Testis (tissue), 3 donors: ENCODE data around the gene INHBE. TPM values are rescaled to one million over a fixed set of nuclear protein-coding genes. Genes with fewer than 3 reads are reported as not detected.

Experiments
- DNase-seq: peaks from one replicate; pipeline ENCODE4 v3.0.0-alpha.2; 2019
- H3K27ac ChIP-seq, 2 donors: fragments of 200-600 bp; sonication (generic); one replicate each; pipeline ENCODE4 v1.5.1; 2019
- H3K27me3 ChIP-seq: fragments of 200-600 bp; sonication (generic); one replicate; pipeline ENCODE4 v1.5.1; 2019
- H3K36me3 ChIP-seq: fragments of 200-600 bp; sonication (generic); one replicate; pipeline ENCODE4 v1.5.1; 2017; ENCODE audit warnings: low read depth; ENCODE audit errors: missing control alignments
- H3K4me1 ChIP-seq: fragments of 200-600 bp; sonication (generic); one replicate; pipeline ENCODE4 v1.5.1; 2019
- H3K4me3 ChIP-seq, 2 donors: fragments of 200-600 bp; sonication (generic); one replicate each; pipeline ENCODE4 v1.5.1; 2017 to 2019
- H3K9me3 ChIP-seq: fragments of 200-600 bp; sonication (generic); one replicate; pipeline ENCODE4 v1.5.1; 2017
- CTCF ChIP-seq, 3 experiments: fragments of 450-650 bp in 2 of 3; fragments of 200-600 bp in 1 of 3; sonication (generic) in 1 of 3; IDR thresholded peaks; one replicate each; pipeline ENCODE4 v1.5.1; 2016 to 2019; ENCODE audit warnings: antibody characterized with exemption in 3 of 3, mild to moderate bottlenecking in 2 of 3, moderate library complexity in 1 of 3
- POLR2A ChIP-seq: fragments of 450-650 bp; IDR thresholded peaks from one replicate; pipeline ENCODE4 v1.6.1; 2017; ENCODE audit warnings: antibody characterized with exemption, mild to moderate bottlenecking, moderate library complexity
- WGBS, 2 donors: methylation state at CpG; one replicate each; pipeline ENCODE4 v1.1.5; 2018; 5-methylcytosine and 5-hydroxymethylcytosine counted together
- intact Hi-C: fragments of 100-400 bp; cut with DNase I; formaldehyde crosslinking; loops from one replicate; pipeline ENCODE4 v1.15.1; 2023; ENCODE audit warnings: low total_unique reads
- polyA plus RNA-seq: library from polyadenylated mRNA; stranded (reverse); fragments of 350-450 nt; fragmentation: Illumina TruSeq; extraction: RNeasy Lipid Tissue Mini Kit (QIAGEN cat#74804); gene quantifications from one replicate; pipeline ENCODE4 v1.2.3, GENCODE V29; 2014; ENCODE audit warnings: low read depth, low replicate concordance; ENCODE audit not compliant: insufficient read depth
- total RNA-seq, 2 donors: library from RNA; depleted of rRNA; stranded (reverse); fragments of >200 nt; gene quantifications; one replicate each; pipeline ENCODE4 v1.2.3, GENCODE V29; 2016

Gene INHBE
- total and polyA plus RNA-seq, 3 donors from 2014 or later = 0.12 to 0.25 (median 0.24) TPM

- intact Hi-C loops = no loop called here
- no peak overlapping the region for H3K27ac ChIP-seq
- H3K4me1 ChIP-seq = peaks cover 11% of the 10 kb centered on the region
- DNase-seq = no peak
- no peaks in the 10 kb centered on the region for H3K9me3 ChIP-seq
- no peaks in the 10 kb centered on the region for H3K36me3 ChIP-seq
- no peak overlapping the region for H3K4me3 ChIP-seq
- no peak for TF ChIP-seq POLR2A
- no peak for TF ChIP-seq CTCF (IDR thresholded peaks at IDR 0.05)
- WGBS, 2 donors = 80 to 91% methylated on average over 1 to 4 of the region's 4 CpGs
- no peaks in the 10 kb centered on the region for H3K27me3 ChIP-seq
These were observed 16.0 kb downstream of the INHBE start for GRCh38 chr12:57470970-57471656.

- Histone ChIP-seq H3K4me3 (no peak overlapping the region), H3K9me3 (no peaks in the 10 kb centered on the region), H3K36me3 (no peaks in the 10 kb centered on the region), H3K27me3 (no peaks in the 10 kb centered on the region), H3K4me1 (peaks cover 15% of the 10 kb centered on the region), H3K27ac (no peak overlapping the region)
- DNase-seq = no peak
- WGBS, 2 donors = 81 to 100% methylated on average over 3 of the region's 3 CpGs
- intact Hi-C loops = no loop called here
- TF ChIP-seq CTCF (IDR thresholded peaks at IDR 0.05) (no peak), POLR2A (no peak)
These were observed 16.6 kb downstream of the INHBE start for GRCh38 chr12:57471661-57472060.

- no peak for DNase-seq
These were observed 17.3 kb downstream of the INHBE start for GRCh38 chr12:57472391-57472790.

GRCh38 chr12:57473392-57473791 is 18.3 kb downstream of the INHBE start:
- Histone ChIP-seq H3K4me1 (peaks cover 15% of the 10 kb centered on the region), H3K36me3 (no peaks in the 10 kb centered on the region), H3K4me3 (no peak overlapping the region), H3K27me3 (no peaks in the 10 kb centered on the region), H3K27ac (no peak overlapping the region), H3K9me3 (no peaks in the 10 kb centered on the region)
- no peak for TF ChIP-seq POLR2A
- no peak for TF ChIP-seq CTCF (IDR thresholded peaks at IDR 0.05)
- DNase-seq = no peak
- 59 to 62% methylated on average over 3 of the region's 3 CpGs for WGBS, 2 donors
- intact Hi-C loops = no loop called here

More at GRCh38 chr12:57472391-57472790, 17.3 kb downstream of the INHBE start:
- H3K4me3 ChIP-seq = no peak overlapping the region
- H3K9me3 ChIP-seq = no peaks in the 10 kb centered on the region
- WGBS, 2 donors = 86 to 90% methylated on average over 1 to 3 of the region's 3 CpGs
- H3K27me3 ChIP-seq = no peaks in the 10 kb centered on the region
- H3K27ac ChIP-seq = no peak overlapping the region
- H3K36me3 ChIP-seq = no peaks in the 10 kb centered on the region
- H3K4me1 ChIP-seq = peaks cover 15% of the 10 kb centered on the region
- no peak for TF ChIP-seq CTCF (IDR thresholded peaks at IDR 0.05)
- intact Hi-C loops = no loop called here

- Histone ChIP-seq H3K9me3 (no peaks in the 10 kb centered on the region), H3K4me3 (no peak overlapping the region), H3K4me1 (peaks cover 15% of the 10 kb centered on the region), H3K27me3 (no peaks in the 10 kb centered on the region), H3K27ac (no peak overlapping the region), H3K36me3 (no peaks in the 10 kb centered on the region)
- no peak for TF ChIP-seq POLR2A
- WGBS, 2 donors = 89 to 95% methylated on average over 5 of the region's 5 CpGs
- DNase-seq = no peak
- intact Hi-C loops = no loop called here
These were observed 18.8 kb downstream of the INHBE start for GRCh38 chr12:57473886-57474285.
